Suprapubic skin (tissue), 4 donors: ENCODE data around the gene INMT. TPM values are rescaled to one million over a fixed set of nuclear protein-coding genes. Genes with fewer than 3 reads are reported as not detected.

ENCODE experiments used
- DNase-seq, 2 donors: peaks; one replicate each; pipeline ENCODE4 v3.0.0-alpha.2; 2019; ENCODE audit warnings: low spot score in 2 of 2
- H3K27ac ChIP-seq: fragments of 200-600 bp; sonication (generic); one replicate; pipeline ENCODE4 v1.5.1; 2019
- H3K27me3 ChIP-seq: fragments of 200-600 bp; sonication (generic); one replicate; pipeline ENCODE4 v1.5.1; 2019
- H3K36me3 ChIP-seq: fragments of 200-600 bp; sonication (generic); one replicate; pipeline ENCODE4 v1.5.1; 2019
- H3K4me1 ChIP-seq: fragments of 200-600 bp; sonication (generic); one replicate; pipeline ENCODE4 v1.5.1; 2019
- H3K4me3 ChIP-seq: fragments of 200-600 bp; sonication (generic); one replicate; pipeline ENCODE4 v1.5.1; 2019; ENCODE audit warnings: mild to moderate bottlenecking
- H3K9me3 ChIP-seq: fragments of 200-600 bp; sonication (generic); one replicate; pipeline ENCODE4 v1.5.1; 2019
- EP300 ChIP-seq: sonication (generic); formaldehyde crosslinking; IDR thresholded peaks from one replicate; pipeline ENCODE4 v1.6.1; 2017; ENCODE audit warnings: antibody characterized with exemption
- POLR2A ChIP-seq, 2 donors: fragments of 450-650 bp; IDR thresholded peaks; one replicate each; pipeline ENCODE4 v1.6.1; 2017; ENCODE audit warnings: antibody characterized with exemption in 2 of 2, mild to moderate bottlenecking in 2 of 2, moderate library complexity in 2 of 2
- POLR2AphosphoS5 ChIP-seq, 3 donors: sonication (generic); formaldehyde crosslinking; IDR thresholded peaks; one replicate each; pipeline ENCODE4 v1.6.1; 2017; ENCODE audit warnings: antibody characterized with exemption in 3 of 3
- WGBS: methylation state at CpG from one replicate; pipeline ENCODE4 v1.1.5; 2018; 5-methylcytosine and 5-hydroxymethylcytosine counted together
- total RNA-seq, 4 donors: library from RNA; depleted of rRNA; stranded (reverse); fragments of >200 nt; gene quantifications; one replicate each; pipeline ENCODE4 v1.1.0, GENCODE V29; 2016
- TF ChIP-seq, protein P1 (sequence below), 2 donors: fragments of 200-600 bp in 1 of 2; fragments of 450-650 bp in 1 of 2; sonication (generic) in 1 of 2; IDR thresholded peaks; one replicate each; pipeline ENCODE4 v1.5.1; 2016 to 2019; ENCODE audit warnings: antibody characterized with exemption in 2 of 2, mild to moderate bottlenecking in 1 of 2, moderate library complexity in 1 of 2

Gene INMT
- total RNA-seq, 4 donors from 2014 or later, result 1.3 to 9.7 (median 4.2) TPM

DNA sequence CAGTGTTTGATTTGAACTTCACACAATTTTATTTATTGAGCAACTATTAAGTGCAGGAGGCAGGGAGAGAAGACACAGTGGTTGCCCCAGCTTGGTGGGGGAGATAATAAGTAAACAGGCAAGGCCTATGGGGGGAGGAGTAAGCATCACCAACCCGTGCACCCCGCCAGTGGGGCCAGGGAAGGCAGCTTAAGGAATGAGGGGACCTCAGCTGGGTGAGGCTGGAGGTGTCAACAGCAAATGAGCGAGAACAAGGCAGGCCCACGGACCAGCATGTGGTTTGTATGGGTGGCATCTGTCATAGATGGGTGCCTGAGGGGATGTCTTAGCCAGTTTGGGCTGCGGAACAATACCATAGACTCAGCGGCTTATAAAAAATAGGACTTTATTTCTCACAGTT lies 45.6 kb upstream of the INMT start:
- 89% methylated on average over 6 of the region's 6 CpGs for WGBS
- Histone ChIP-seq H3K27ac (no peak overlapping the region), H3K4me1 (peaks cover 12% of the 10 kb centered on the region), H3K9me3 (no peaks in the 10 kb centered on the region), H3K4me3 (no peak overlapping the region), H3K27me3 (no peaks in the 10 kb centered on the region), H3K36me3 (no peaks in the 10 kb centered on the region)
- TF ChIP-seq POLR2A (IDR thresholded peaks at IDR 0.05) (no peak), POLR2AphosphoS5 (IDR thresholded peaks at IDR 0.05) (no peak), EP300 (no peak)
- TF ChIP-seq, protein P1, sequence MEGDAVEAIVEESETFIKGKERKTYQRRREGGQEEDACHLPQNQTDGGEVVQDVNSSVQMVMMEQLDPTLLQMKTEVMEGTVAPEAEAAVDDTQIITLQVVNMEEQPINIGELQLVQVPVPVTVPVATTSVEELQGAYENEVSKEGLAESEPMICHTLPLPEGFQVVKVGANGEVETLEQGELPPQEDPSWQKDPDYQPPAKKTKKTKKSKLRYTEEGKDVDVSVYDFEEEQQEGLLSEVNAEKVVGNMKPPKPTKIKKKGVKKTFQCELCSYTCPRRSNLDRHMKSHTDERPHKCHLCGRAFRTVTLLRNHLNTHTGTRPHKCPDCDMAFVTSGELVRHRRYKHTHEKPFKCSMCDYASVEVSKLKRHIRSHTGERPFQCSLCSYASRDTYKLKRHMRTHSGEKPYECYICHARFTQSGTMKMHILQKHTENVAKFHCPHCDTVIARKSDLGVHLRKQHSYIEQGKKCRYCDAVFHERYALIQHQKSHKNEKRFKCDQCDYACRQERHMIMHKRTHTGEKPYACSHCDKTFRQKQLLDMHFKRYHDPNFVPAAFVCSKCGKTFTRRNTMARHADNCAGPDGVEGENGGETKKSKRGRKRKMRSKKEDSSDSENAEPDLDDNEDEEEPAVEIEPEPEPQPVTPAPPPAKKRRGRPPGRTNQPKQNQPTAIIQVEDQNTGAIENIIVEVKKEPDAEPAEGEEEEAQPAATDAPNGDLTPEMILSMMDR (IDR thresholded peaks at IDR 0.05), result no peak
- no peak for DNase-seq

DNA sequence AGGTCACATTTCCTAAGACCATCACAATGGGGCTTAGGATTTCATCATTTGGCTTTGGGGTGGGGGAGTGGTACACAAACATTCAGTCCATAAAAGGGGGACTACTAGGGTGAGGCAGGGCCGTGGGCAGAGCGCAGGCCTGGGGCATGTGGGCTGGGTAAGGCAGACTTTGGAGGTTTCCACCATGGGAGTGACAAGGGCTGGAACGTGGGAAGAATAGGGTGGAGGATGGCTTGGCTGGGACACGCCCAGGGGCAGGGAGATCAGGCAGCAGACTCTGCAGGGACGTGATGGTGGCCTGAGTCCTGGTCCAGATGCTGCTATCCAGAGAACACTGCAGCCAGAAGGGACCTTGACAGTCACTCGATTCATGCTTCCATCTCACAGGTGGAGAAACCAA lies 45.0 kb upstream of the INMT start:
- WGBS, result 71% methylated on average over 6 of the region's 6 CpGs
- DNase-seq, result no peak
- TF ChIP-seq POLR2A (IDR thresholded peaks at IDR 0.05) (no peak), POLR2AphosphoS5 (IDR thresholded peaks at IDR 0.05) (no peak), EP300 (no peak)
- TF ChIP-seq, protein P1 (IDR thresholded peaks at IDR 0.05), result no peak
- no peak overlapping the region for H3K4me3 ChIP-seq
- H3K27ac ChIP-seq, result no peak overlapping the region
- H3K4me1 ChIP-seq, result peaks cover 12% of the 10 kb centered on the region
- H3K9me3 ChIP-seq, result no peaks in the 10 kb centered on the region
- H3K36me3 ChIP-seq, result no peaks in the 10 kb centered on the region
- no peaks in the 10 kb centered on the region for H3K27me3 ChIP-seq

DNA sequence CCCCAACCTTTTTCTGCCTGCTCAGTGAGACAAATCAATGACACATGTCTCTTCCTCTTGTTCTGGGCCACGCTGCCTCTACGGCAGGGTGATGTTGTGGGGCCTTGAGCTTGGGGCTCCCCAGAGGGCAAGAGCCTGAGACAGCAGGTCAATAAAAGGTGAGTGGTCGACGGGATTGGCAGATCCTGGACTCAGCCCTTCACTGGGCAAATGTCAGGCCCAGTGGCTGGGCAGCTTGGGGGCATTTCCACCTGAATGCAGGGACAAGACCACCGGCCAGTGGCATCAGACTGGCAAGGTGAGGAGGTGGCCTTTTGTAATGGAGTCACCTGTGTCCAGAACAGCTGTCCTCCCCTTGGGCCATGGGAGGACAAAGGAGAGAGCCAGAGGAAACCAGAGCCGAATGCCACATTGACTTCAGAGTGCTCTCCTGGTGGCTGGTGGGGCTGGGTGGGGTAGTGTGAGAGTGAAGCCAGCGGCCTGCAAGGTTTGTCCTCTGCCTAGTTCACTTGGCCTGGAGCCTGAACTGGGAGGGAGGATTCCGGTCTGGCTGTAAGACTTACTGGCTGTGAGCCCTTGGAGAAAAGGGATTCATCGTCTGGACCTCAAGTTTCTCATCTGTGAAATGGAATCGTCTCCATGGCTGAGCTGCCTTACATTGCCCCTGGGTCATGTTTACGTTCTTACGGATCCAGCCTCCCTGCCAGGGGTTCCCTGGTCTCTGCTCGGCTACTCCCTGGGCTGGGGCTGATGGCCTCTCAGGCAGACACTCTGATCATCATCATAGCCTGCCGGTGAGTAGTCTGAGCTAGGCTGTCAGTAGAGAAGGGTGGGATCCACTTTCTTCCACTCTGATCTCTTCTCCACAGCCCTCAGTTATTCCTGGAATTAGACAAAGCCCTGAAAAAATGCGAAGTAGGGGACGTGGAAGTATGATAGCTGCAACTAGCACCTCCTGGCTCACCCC lies 44.3 kb upstream of the INMT start:
- WGBS, result 52% methylated on average over 15 of the region's 16 CpGs
- no peak overlapping the region for H3K4me3 ChIP-seq
- H3K9me3 ChIP-seq, result no peaks in the 10 kb centered on the region
- no peaks in the 10 kb centered on the region for H3K36me3 ChIP-seq
- no peak for TF ChIP-seq POLR2AphosphoS5 (IDR thresholded peaks at IDR 0.05)
- TF ChIP-seq, protein P1 (IDR thresholded peaks at IDR 0.05), result no peak
- TF ChIP-seq EP300, result no peak
- TF ChIP-seq POLR2A (IDR thresholded peaks at IDR 0.05), result no peak
- peak overlapping the region; percentile 58 for H3K27ac ChIP-seq
- H3K4me1 ChIP-seq, result peaks cover 12% of the 10 kb centered on the region
- no peaks in the 10 kb centered on the region for H3K27me3 ChIP-seq
- peak in 1 of 2 donors; percentile 87 for DNase-seq

DNA sequence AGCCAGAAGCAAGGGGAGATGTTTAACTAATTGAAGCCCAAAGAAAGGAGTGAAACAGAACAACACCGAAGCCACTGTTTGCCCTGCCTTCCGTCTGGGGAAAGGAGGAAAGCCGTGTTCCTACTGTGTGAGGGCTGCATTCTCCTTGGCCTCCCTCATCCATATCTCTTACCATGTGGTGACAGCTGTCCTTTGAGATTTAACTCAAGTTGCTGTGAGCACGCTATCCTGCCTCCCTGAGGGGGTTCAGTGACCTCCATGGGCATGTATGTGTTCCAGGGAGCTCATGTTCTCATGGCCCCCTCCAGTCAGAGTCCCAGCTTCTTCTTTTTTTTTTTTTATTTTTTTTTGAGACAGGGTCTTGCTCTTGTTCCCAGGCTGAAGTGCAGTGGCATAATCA lies 43.5 kb upstream of the INMT start:
- no peaks in the 10 kb centered on the region for H3K9me3 ChIP-seq
- TF ChIP-seq EP300 (no peak), POLR2A (IDR thresholded peaks at IDR 0.05) (no peak), POLR2AphosphoS5 (IDR thresholded peaks at IDR 0.05) (peak in 1 of 3 donors; percentile 31)
- TF ChIP-seq, protein P1 (IDR thresholded peaks at IDR 0.05), result no peak
- H3K36me3 ChIP-seq, result no peaks in the 10 kb centered on the region
- no peak overlapping the region for H3K4me3 ChIP-seq
- H3K27ac ChIP-seq, result no peak overlapping the region
- no peaks in the 10 kb centered on the region for H3K27me3 ChIP-seq
- H3K4me1 ChIP-seq, result peaks cover 12% of the 10 kb centered on the region
- DNase-seq, result no peak
- WGBS, result 89% methylated on average over 4 of the region's 4 CpGs

DNA sequence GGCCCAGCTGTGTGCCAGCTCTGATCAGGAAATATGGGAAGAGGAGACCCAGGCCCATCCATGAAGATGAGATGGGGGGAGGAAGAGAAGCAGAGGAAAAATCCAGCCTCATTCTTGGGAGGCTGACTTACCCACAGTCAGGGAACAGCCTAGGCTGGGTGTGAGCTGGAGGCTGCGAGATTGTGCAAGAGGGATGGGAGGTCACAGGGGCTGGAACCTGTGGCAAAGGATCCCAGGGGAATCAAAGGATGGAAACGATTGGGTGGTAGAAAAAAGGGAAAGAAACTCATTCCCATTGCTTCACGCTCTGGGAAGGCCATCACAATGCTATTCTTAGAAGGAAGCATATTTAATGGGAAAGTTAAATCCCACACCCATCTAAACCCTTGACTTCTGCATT lies 43.0 kb upstream of the INMT start:
- 68% methylated on average over 3 of the region's 3 CpGs for WGBS
- Histone ChIP-seq H3K9me3 (no peaks in the 10 kb centered on the region), H3K36me3 (no peaks in the 10 kb centered on the region), H3K4me1 (peaks cover 12% of the 10 kb centered on the region), H3K27ac (no peak overlapping the region), H3K27me3 (no peaks in the 10 kb centered on the region), H3K4me3 (no peak overlapping the region)
- TF ChIP-seq, protein P1 (IDR thresholded peaks at IDR 0.05), result no peak
- TF ChIP-seq POLR2AphosphoS5 (IDR thresholded peaks at IDR 0.05), result peak in 1 of 3 donors; percentile 89
- no peak for TF ChIP-seq POLR2A (IDR thresholded peaks at IDR 0.05)
- TF ChIP-seq EP300, result no peak
- peak in 1 of 2 donors; percentile 82 for DNase-seq
